Fibroblast of the aortic adventitia (primary cell): Measurements from ENCODE around the gene MYO1B. TPM values are rescaled to one million over a fixed set of nuclear protein-coding genes. Genes with fewer than 3 reads are reported as not detected.

Experiments used
- DNase-seq: peaks from one replicate; pipeline ENCODE4 v3.0.0-alpha.2; 2010; ENCODE audit warnings: low read depth
- H3K4me3 ChIP-seq: 2 replicates; pipeline ENCODE4 v1.5.1; 2011; ENCODE audit warnings: low read depth, mild to moderate bottlenecking, control low read depth, low read length, moderate library complexity
- total RNA-seq: library from RNA; depleted of rRNA; stranded (reverse); fragments of >200 nt; gene quantifications from 2 replicates; pipeline ENCODE4 v1.2.3, GENCODE V29; 2012; ENCODE audit warnings: low replicate concordance
- TF ChIP-seq, protein P1 (sequence below): IDR thresholded peaks from 2 replicates; pipeline ENCODE4 v1.5.1; 2011; ENCODE audit warnings: mild to moderate bottlenecking, low read length, control low read depth, inconsistent platforms; ENCODE audit not compliant: insufficient read depth

The MYO1B gene
- total RNA-seq, 1 donor, result 103 TPM

DNA sequence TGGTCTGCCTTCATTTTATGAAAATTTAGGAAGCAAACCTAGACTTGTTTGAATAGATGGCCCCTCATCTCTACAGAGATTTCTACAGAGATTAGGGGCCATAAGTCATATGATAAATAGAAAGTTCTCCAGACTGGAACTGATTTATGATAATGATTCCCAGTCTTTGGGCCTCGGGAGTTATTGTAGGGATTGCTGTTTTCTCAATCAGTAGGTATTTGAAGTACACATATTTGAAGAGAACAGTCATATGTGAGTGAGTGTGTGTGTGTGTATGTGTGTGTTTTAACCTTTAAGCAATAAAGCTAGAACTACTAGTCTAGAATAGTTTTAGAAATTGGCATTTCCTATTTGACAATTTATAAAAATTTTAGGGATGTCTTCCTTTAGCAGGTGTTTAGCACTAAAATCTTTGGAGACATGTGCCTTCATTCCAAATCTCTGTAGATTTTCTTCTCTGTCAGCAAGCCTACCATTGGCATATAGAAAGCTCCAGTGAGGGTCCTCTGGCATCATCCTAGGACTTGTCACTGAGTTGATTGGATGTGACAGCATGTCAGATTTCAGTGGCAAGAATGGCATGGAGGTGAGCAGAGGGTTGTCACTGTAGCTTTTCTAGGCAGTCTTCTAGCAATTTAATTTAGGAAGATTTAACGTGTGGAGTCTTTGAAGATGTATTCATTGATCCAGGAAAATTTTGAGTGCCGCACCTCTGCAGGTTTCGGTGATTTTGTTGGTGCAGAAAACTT lies 71.2 kb downstream of the MYO1B start:
- no peak overlapping the region for H3K4me3 ChIP-seq
- DNase-seq, result peak; percentile 44
- TF ChIP-seq, protein P1, sequence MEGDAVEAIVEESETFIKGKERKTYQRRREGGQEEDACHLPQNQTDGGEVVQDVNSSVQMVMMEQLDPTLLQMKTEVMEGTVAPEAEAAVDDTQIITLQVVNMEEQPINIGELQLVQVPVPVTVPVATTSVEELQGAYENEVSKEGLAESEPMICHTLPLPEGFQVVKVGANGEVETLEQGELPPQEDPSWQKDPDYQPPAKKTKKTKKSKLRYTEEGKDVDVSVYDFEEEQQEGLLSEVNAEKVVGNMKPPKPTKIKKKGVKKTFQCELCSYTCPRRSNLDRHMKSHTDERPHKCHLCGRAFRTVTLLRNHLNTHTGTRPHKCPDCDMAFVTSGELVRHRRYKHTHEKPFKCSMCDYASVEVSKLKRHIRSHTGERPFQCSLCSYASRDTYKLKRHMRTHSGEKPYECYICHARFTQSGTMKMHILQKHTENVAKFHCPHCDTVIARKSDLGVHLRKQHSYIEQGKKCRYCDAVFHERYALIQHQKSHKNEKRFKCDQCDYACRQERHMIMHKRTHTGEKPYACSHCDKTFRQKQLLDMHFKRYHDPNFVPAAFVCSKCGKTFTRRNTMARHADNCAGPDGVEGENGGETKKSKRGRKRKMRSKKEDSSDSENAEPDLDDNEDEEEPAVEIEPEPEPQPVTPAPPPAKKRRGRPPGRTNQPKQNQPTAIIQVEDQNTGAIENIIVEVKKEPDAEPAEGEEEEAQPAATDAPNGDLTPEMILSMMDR, result no peak

DNA sequence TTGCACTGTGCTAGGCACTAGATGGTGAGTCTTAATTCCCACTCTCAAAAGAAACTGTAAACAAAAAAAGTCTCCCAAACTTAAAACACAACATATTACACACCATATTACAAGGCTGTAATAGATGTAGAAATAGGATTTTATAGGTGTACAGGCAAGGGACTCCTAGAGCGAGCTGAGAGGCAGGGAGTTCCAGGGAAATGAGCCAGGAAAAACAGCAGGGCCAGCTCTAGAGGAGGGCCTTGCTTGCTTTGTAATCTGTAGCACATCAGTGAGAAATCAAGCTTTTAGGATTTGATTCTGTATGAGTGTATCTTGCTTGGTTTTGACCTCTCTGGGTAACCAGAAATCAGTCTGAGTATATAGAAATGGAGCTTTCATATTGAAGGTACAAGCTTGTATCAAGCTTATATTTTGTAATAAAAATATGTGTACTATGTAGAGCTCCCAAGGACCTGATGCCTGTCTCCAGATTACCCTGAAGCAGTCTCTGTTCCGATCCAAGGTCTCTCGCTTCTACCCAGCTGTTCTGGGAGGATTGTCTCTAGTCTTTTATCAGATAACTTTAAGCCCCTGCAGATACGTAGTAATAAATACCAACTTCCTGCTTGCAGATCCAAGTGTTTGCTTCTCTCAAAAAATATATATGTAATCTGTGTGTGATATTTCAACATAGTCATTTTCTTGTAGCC lies 73.0 kb downstream of the MYO1B start:
- TF ChIP-seq, protein P1, result no peak
- no peak overlapping the region for H3K4me3 ChIP-seq
- DNase-seq, result peak; percentile 83

DNA sequence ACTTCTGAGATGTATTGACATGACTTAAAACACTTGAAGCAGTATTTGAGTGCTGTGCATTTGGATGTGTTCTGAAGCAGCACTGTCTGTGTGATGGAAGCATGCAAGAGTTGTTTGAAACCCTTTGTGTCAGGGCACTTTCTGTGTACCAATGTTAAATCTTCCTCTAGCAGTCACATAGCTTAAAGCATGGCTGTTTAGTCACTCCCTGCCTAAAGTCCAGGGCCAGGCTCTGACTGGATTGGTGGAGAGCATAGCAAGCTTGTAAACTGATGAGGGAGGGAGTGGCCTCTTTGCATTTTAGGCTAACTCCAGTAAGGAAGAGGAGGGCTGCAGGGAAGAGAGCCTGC lies 73.5 kb downstream of the MYO1B start:
- peak; percentile 78 for DNase-seq
- TF ChIP-seq, protein P1, result no peak
- no peak overlapping the region for H3K4me3 ChIP-seq

DNA sequence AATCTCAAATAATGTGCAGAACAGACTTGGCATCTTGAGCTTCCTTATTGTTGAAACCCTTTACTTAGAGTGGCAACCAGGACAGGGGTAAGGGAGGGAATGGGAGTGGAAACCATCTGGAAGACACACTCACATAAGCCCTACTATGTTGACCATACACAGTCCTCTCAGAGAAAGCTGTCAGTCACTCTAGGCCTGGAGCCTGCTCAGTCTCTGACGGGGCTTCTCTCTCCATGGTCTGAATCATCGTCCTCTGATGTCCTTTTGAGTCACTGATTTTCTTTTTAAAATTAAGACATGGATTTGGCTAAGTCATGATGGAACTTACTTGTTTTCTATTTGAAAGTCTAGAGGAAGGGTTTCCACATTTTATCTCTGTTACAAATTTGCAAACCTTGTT lies 74.0 kb downstream of the MYO1B start:
- DNase-seq, result peak; percentile 46
- no peak overlapping the region for H3K4me3 ChIP-seq
- TF ChIP-seq, protein P1, result no peak

DNA sequence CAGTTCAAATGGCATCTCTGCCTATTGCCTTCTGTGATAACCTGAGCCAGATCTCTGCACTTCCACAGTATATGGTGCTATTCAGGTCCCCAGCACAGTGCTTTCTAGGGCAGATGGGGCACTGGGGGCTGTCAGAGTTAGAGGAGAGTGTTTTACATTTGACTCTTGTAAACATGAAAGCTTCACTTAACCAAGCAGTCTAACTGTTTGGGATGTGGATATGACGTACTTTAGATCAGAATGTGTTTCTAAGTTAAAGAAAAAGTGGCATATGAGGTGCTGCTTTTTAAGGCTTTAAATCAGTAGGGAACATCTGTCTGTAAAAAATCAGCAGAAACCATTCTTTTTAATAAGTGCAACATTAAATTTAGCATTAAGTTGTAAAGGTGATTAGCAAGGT lies 75.7 kb downstream of the MYO1B start:
- H3K4me3 ChIP-seq, result no peak overlapping the region
- TF ChIP-seq, protein P1, result no peak
- DNase-seq, result no peak

DNA sequence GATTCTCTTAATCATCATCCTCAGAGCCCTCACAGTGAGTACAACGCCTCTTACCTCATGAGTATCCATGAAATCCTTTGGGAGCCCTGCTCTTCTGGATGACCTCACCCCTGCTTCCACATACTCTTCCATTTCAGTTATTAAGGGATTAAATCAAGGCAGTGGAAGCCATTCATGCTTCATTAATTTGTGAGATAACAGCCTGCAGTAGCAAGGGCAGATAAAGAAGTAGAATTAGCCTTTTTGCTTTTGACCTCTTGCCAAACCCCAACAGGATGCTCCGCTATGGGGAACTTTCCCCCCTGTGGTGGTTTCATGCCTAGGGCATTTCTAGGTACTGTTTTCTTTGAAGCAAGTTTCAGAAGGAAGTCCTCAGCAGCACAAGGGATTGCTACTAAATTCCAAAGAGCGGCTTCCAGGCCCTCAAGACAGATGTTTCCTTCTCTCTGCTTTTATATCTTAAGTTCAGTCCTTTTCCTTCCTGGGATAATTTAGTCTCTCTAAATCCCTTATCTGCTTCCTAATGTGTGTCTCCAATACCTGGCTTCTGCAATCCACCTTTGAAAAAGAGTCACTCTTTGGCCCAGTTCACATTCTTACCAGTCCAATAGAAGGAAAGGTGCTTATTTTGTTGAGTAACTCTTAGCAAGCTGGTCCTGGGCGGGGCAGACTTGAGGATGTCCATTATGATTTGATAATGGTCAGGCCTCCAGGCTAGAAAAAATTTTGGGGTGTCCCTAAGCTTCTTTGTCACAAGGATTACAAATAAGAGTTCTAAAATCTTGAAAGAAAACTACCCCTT lies 76.9 kb downstream of the MYO1B start:
- TF ChIP-seq, protein P1, result no peak
- peak; percentile 55 for DNase-seq
- no peak overlapping the region for H3K4me3 ChIP-seq
